ENCODE measurements around the gene PDE1C.
A peak's percentile ranks its signal among the peaks of the same experiment; 100 is the strongest.

The PDE1C gene

GRCh38 chr7:32074787-32075585 lies 4.8 kb upstream of the PDE1C start:
- DNase-seq (ENCODE audit: low spot score) = no peak

DNA sequence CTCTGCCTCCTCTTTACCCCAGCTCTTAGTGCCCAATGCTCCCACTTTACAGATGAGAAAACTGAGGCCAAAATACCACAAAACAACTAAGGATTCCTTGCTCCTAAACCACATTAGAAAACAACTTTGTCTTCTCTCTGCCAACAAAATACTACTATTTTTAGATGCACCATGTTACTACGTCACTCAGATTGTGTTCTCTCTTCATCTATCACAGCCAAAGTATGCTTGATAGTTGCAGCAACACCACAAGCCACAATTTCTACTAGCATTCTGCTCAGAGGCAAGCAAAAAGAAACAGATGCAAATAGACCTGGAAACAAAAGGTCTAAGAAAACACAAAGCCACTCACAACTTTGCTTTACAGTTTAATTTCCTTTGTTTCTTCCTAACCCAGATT lies 3.3 kb upstream of the PDE1C start:
- no peak for DNase-seq (ENCODE audit: low spot score)

DNA sequence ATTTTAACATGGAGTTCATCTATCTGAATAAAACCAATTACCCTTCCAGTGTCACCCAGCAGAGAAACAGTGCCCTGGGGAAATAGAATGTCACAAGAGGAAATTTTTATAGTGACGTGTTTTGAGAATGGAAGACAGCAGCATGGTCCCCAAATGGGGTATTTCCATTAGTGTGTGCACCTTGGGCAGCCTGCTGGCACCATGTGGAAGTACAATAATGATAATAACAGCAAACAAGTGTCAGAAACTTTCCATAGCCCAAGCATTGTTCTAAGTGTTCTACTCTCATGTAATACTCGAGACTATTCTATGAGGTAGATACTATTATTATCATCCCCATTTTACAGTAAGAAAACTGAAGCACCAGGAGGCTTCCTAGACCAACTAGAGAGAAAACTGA lies 2.2 kb upstream of the PDE1C start:
- no peak for DNase-seq (ENCODE audit: low spot score)

DNA sequence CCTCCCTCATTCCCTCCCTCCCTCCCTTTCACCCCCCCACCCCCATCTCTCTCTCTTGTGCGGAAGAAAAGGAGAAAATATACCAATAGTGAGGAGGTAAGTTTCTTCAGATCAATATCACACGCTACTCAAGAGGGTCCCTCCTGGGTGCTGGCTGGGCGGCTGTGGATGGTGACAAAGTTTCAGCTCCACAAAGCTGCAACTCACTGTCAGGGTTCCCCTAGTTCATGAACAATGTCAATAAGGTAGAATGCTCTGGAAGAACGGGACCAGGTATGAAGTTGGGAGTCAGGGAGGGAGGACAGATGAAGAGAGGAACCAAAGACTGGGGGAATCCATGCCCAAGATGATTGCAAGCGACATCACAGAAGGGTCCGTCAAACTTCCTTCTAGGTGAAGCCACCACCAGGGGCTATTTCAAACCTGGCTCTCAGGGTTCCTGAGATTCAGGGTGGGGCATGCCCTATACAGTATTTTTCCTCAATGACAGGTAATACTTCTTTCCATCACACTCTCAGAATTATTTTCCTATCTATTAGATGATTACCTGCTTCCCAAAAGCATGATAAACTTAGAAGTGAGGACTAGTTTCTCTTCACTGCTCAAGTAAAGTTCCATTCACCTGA lies 1.4 kb upstream of the PDE1C start:
- no peak for DNase-seq (ENCODE audit: low spot score)

DNA sequence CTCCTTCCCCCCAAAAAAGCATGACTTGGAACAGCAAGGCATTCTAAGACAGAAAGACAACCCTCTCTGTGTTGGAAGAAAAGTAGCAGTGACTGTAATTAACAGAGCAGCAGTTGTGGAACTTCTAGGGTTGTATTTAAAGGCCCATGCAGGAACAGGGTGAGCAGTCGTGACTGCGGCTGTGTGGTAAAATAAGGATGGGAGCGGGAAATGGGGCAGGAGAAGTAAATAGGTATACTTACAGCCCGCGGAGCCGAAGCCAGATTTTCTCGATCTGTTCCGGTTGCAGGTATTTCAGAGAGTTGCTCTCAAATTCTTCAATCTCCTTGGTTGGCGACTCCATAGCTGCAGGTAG lies 179 bp downstream of the PDE1C start:
- no peak for DNase-seq (ENCODE audit: low spot score)

DNA sequence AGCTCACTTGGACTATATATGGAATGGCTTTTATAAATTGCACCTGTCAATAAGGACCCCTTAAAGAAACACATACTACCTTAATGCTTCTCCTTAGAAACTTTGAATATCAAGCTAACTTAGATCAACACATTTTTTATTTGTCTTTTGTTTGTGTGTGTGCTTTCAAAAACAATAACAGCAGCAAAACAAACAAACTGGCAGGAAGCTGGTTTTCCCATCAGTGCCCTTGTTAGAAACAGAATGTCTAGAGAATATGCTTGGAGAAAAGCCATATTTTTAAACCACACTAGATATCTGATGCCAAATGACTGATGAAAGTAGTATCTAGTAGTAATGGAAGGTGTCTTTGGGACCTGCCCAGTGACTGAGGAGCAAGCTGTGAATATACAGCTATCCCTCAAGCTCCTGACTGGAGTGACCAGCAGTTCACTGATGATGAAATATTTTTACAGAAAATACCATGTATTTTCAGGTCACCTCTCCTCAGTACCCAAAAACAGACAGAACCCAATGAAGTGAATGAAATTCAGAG lies 1.0 kb downstream of the PDE1C start:
- no peak for DNase-seq (ENCODE audit: low spot score)

- DNase-seq (ENCODE audit: low spot score) = no peak
These were observed 1.7 kb downstream of the PDE1C start for GRCh38 chr7:32068411-32069101.

- peak; percentile 34 for DNase-seq (ENCODE audit: low spot score)
These were observed 3.8 kb downstream of the PDE1C start for GRCh38 chr7:32066441-32066840.

DNA sequence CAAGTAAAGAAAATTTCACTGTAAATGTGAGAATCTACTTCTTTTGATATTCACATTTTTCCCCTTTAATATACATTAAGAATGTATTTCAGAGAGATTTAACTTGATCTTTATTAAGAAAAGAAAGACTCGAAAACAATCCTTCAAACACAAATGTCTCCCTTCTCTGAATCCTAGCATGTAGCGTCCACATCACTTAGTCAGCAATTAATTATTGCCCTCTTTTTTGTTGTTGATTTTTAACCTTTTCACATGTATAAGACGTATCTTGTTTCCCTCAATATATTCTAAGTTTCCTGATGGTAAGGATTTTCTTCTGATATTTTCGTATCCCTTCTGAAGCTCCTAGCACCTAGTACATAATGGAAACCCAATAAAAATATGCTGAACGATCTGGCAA lies 6.6 kb downstream of the PDE1C start:
- no peak for DNase-seq (ENCODE audit: low spot score)

DNA sequence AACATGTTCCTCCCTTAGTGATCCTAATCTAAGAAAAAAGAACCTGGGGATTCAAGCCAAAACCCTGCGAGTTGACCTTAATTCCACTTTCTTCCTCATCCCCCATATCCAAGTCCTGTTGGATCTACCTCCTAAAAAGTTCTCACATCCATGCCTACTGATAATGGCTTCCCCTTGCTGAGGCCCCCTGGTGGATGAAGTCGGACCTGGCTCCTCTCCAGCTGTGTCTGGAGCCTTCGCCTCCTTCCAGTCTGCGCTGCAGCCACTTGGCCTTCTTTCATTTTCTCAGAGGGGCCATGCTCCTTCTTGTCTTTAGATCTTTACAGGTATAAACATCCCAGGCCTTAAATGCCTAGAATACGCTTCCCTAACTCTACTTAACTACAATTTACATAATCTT lies 8.1 kb downstream of the PDE1C start:
- peak; percentile 20 for DNase-seq (ENCODE audit: low spot score)

DNA sequence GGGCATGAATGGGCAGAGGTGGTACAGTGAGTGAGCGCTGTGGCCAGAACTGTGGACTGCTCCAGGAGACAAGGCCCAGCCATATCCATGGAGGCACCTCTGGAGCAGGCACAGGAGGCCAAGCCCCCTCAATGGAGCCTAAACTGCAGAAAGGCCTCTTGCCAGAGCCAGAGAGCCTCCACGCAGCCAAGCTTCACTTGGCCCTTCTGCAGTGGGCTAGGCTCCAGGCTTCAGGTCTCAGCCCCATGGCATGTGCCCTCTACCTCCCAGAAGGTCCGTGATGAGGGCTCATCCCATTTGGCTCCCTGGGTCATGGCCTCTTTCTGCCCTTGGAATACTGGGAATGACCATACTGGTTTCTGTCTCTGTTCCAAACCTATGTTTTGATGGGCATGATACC lies 8.9 kb downstream of the PDE1C start:
- DNase-seq (ENCODE audit: low spot score) = no peak

GRCh38 chr7:32059289-32060011 lies 10.8 kb downstream of the PDE1C start:
- DNase-seq (ENCODE audit: low spot score) = peak; percentile 18

- DNase-seq (ENCODE audit: low spot score) = no peak
These were observed 12.2 kb downstream of the PDE1C start for GRCh38 chr7:32058002-32058401.

- no peak for DNase-seq (ENCODE audit: low spot score)
These were observed 13.4 kb downstream of the PDE1C start for GRCh38 chr7:32056767-32057166.

DNA sequence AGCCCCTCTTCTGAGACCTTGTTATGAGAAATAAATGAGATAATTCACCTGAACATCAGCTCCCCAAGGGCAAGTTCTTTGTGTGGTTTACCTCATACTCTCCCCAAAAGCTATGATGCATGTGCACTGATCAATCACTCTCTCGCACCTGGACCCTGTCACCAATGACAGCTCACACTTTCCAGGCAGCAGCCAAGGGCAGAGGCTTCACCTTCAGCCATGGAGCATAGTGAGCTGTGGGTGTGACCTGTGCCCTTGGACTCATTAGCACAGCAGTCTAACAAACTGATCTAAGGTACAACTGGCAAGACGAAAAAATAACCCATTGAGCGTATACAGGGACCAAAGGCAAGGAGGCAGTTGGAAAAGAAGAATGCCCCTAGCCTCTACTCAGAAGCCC lies 17.0 kb downstream of the PDE1C start:
- no peak for DNase-seq (ENCODE audit: low spot score)

DNA sequence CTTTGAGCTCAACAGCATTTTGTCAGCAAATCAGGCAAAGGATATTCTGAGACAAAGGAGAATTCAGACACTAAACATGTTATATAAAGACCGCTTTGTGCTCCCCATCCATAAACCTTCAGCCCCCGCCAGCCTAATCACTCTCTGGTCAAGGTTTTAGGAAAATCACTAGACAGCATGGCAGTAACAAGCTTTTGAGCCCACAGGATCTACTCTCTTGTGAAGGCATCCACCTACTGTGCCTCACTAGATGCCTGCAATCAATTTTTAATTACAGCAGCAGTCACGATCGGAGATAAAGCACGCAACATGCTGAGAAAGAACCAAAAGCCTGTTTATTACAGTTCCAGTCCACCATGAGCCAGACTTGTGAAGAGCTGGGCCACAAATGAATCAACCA lies 19.1 kb downstream of the PDE1C start:
- no peak for DNase-seq (ENCODE audit: low spot score)

GRCh38 chr7:32049599-32049998 lies 20.6 kb downstream of the PDE1C start:
- no peak for DNase-seq (ENCODE audit: low spot score)

GRCh38 chr7:32048970-32049491 lies 21.2 kb downstream of the PDE1C start:
- DNase-seq (ENCODE audit: low spot score) = no peak

DNA sequence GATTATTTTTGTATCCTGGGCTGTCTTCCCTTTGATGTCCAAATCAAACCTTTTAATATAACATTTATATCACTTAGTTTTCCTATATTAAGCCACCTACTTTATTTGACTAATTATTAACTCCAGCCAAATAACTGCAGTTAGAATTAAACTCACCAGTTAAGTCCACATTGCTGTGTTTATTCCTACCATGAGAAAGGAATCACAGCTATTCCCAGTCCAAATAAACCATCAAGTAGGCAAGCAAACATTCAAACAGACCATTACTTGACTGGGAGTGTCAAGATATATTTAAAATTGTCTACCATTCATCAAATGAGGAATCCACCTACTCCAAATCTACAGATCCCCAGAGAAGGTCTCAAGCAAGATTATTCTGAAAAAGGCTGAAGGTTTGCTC lies 22.4 kb downstream of the PDE1C start:
- DNase-seq (ENCODE audit: low spot score) = no peak

GRCh38 chr7:32047075-32047474 lies 23.1 kb downstream of the PDE1C start:
- no peak for DNase-seq (ENCODE audit: low spot score)

- DNase-seq (ENCODE audit: low spot score) = no peak
These were observed 25.0 kb downstream of the PDE1C start for GRCh38 chr7:32045228-32045627.

- no peak for DNase-seq (ENCODE audit: low spot score)
These were observed 25.5 kb downstream of the PDE1C start for GRCh38 chr7:32044739-32045138.
